Fibroblast of pulmonary artery (primary cell): Measurements from ENCODE around the gene CCDC60.

Experiments
- DNase-seq: peaks from one replicate; pipeline ENCODE4 v3.0.0-alpha.2; 2010; ENCODE audit warnings: low read depth
- H3K4me3 ChIP-seq: replicated peaks from 2 replicates; pipeline ENCODE4 v1.5.1; 2011; ENCODE audit warnings: low read depth, mild to moderate bottlenecking, control low read depth, low read length, moderate library complexity
- CTCF ChIP-seq: IDR thresholded peaks from 2 replicates; pipeline ENCODE4 v1.5.1; 2011; ENCODE audit warnings: mild to moderate bottlenecking, control low read depth, low read length, inconsistent platforms; ENCODE audit errors: missing control alignments

CCDC60 gene

GRCh38 chr12:119423285-119423684 lies 88.8 kb downstream of the CCDC60 start:
- H3K4me3 ChIP-seq: no peak overlapping the region
- no peak for TF ChIP-seq CTCF
- DNase-seq: no peak

- no peak overlapping the region for H3K4me3 ChIP-seq
- no peak for TF ChIP-seq CTCF
- no peak for DNase-seq
Observed at GRCh38 chr12:119425623-119426022, 91.1 kb downstream of the CCDC60 start.

DNA sequence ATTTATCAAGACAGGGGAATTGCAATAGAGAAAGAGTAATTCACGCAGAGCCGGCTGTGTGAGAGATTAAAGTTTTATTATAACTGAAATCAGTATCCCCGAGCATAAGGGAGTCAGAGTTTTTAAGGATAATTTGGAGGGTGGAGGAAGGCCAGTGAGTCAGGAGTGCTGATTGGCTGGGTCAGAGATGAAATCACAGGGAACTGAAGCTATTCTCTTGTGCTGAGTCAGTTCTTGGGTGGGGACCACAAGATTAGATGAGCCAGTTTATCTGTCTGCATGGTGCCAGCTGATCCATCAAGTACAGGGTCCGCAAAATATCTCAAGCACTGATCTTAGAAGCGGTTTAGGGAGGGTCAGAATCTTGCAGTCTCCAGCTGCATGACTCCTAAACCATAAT lies 96.6 kb downstream of the CCDC60 start:
- H3K4me3 ChIP-seq: no peak overlapping the region
- DNase-seq: no peak
- TF ChIP-seq CTCF: no peak

DNA sequence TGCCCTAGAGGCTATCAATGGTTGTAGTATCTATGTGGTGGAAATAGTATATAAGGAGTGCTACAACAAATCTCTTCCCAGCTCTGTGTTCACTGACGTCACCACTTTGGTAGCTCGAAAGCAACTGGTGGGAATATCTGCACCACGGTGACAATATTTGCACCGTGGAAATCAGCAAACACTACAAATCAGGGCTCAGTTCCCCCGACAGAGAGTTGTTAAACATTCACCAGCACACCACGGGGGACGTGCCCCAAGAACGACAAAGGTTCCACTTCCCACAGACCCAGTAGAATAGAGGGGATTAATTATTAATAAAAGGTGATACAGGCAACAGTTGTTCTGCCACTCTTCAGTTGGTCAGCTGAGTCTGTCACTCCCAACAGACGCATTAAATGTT lies 98.4 kb downstream of the CCDC60 start:
- no peak for TF ChIP-seq CTCF
- no peak overlapping the region for H3K4me3 ChIP-seq
- DNase-seq: no peak

- no peak overlapping the region for H3K4me3 ChIP-seq
- no peak for DNase-seq
- TF ChIP-seq CTCF: no peak
Observed at GRCh38 chr12:119440803-119441360, 106.4 kb downstream of the CCDC60 start.

DNA sequence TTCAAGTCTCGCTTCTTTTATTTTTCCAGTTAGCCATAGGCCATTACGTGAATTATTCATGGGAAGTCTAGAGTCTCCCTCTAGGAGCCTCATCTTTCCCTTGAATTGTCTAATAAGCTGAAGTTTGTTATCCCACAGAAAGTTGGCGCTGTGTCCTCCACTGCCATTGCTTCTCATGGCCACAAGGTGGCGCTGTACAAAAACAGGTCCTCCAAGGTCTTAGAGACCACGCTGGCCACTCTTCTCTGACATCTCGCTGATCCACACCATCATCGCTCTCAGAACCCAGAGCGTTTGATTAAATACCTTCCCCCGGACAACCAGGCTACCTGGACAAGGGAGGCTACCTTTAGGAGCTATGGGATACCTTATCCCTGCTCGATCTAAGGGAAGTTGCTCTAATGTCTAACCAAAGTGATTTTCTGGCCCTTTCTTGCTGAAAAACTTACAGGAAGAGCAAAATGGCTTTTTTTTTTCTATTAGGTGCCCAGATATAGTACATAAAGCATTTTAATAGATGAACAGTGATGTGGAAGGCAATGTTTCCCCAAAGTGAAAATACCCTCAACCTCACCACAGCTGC lies 110.0 kb downstream of the CCDC60 start:
- peak; percentile 67 for TF ChIP-seq CTCF
- no peak overlapping the region for H3K4me3 ChIP-seq
- peak; percentile 48 for DNase-seq

DNA sequence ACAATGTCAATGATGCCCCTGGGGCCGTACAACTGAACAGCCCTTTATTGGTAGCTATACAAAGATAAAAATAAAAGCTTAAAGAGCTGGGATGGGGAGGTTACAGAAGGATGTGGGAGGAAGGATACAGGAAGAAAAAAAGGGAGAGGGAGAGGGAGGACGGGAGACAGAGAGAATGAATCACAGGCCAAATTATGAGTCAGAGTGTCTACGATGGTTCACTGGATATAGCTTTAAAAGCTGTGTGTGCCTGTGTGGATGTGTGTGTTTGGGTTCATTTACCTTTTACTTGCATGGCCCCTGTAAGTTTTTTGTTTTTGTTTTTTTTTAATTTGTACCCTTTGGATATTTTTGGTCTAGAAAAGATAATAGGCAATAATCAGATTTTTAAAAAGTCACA lies 111.9 kb downstream of the CCDC60 start:
- DNase-seq: peak; percentile 17
- TF ChIP-seq CTCF: no peak
- no peak overlapping the region for H3K4me3 ChIP-seq
